NT2/D1 (cell line): ENCODE measurements around the gene PVRIG.

Experiments used
- SUZ12 ChIP-seq: IDR thresholded peaks from 2 replicates; pipeline ENCODE4 v1.6.1; 2011; ENCODE audit not compliant: insufficient read length, insufficient read depth; ENCODE audit errors: extremely low read depth
- ZNF274 ChIP-seq: IDR thresholded peaks from 2 replicates; pipeline ENCODE4 v1.6.1; 2011; ENCODE audit warnings: mild to moderate bottlenecking, low read depth, low read length

DNA sequence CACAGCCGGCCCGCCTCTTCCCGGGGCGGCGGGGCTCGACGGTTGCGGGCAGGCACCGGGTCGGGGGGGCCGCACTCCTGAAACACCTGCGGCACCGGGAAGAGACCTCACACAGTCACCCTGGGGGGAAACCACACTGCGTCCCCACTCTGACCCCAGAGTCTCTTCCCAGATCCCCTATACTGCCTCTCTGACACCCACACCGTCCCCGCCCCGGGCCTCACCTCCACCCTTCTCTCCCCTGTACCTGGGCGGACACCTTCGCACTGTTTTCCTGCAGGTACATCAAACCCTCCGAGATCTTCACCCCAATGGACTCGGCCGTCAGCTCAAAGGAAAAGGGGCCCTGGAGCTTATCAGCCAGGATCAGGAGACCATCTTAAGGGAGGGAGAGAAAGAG is 47.9 kb upstream of the PVRIG start:
- TF ChIP-seq ZNF274 (no peak), SUZ12 (no peak)
